ENCODE results near the gene CYP2B6.

DNA sequence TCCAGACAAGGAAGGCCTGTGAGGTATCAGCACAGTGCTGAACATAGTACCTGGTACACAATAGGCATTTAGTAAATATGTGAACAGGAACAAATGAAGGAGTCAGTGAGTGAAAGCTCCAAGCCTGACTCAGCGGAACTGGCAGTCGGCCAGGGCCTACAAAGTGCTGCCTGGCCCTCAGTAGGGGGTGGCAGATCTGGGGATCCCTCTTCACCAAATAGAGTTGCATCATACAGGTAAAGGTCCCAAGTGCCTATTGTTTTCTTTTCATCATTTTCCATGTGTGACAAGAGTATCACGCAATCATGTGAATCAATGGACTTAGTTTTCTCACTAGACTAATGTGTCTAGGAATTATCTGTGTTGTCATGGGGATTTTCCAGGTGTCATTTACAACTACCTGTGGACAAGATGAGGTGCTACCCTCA is 9.2 kb downstream of the CYP2B6 start:
- TF ChIP-seq, protein P1, sequence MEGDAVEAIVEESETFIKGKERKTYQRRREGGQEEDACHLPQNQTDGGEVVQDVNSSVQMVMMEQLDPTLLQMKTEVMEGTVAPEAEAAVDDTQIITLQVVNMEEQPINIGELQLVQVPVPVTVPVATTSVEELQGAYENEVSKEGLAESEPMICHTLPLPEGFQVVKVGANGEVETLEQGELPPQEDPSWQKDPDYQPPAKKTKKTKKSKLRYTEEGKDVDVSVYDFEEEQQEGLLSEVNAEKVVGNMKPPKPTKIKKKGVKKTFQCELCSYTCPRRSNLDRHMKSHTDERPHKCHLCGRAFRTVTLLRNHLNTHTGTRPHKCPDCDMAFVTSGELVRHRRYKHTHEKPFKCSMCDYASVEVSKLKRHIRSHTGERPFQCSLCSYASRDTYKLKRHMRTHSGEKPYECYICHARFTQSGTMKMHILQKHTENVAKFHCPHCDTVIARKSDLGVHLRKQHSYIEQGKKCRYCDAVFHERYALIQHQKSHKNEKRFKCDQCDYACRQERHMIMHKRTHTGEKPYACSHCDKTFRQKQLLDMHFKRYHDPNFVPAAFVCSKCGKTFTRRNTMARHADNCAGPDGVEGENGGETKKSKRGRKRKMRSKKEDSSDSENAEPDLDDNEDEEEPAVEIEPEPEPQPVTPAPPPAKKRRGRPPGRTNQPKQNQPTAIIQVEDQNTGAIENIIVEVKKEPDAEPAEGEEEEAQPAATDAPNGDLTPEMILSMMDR (IDR thresholded peaks at IDR 0.05; ENCODE audit: poor library complexity, severe bottlenecking): no peak
- TF ChIP-seq EZH2 (IDR thresholded peaks at IDR 0.05; ENCODE audit: borderline replicate concordance, insufficient read depth, low read length, poor library complexity, severe bottlenecking) (no peak), EP300 (conservative IDR thresholded peaks at IDR 0.05; ENCODE audit: poor library complexity, severe bottlenecking) (no peak), MXI1 (conservative IDR thresholded peaks at IDR 0.05; ENCODE audit: poor library complexity, severe bottlenecking) (no peak), SMC3 (conservative IDR thresholded peaks at IDR 0.05; ENCODE audit: poor library complexity) (no peak), POLR2AphosphoS5 (IDR thresholded peaks at IDR 0.05) (no peak)
